ENCODE data around the gene PPARA. TPM values are rescaled to one million over a fixed set of nuclear protein-coding genes. Genes with fewer than 3 reads are reported as not detected.

The PPARA gene
- total and polyA plus RNA-seq, 9 of the 15 experiments (the other 6 are each of a cell fraction or from before 2014, with no cell fraction given), result 0.64 to 5.3 (median 3.5) TPM

GRCh38 chr22:46237453-46238124, 87.3 kb downstream of the PPARA start:
- H3K4me3 ChIP-seq, result no peak overlapping the region
- in situ Hi-C loops (cut with MboI), result no loop called here
- H3K9me3 ChIP-seq (replicated peaks; ENCODE audit: control insufficient read depth, insufficient read depth, low read depth, low read length), result no peaks in the 10 kb centered on the region
- no peaks in the 10 kb centered on the region for H3K79me2 ChIP-seq (ENCODE audit: control insufficient read depth, insufficient read depth, low read length)
- H3K9ac ChIP-seq (ENCODE audit: insufficient read depth in 1 of 2, low read depth in 2 of 2, low read length in 2 of 2), result no peak overlapping the region
- intact Hi-C loops (cut with micrococcal nuclease), result no loop called here
- H3K4me2 ChIP-seq (ENCODE audit: insufficient read depth, low read length), result no peak overlapping the region
- H3K9me1 ChIP-seq (ENCODE audit: control insufficient read depth, insufficient read depth, low read length), result no peaks in the 10 kb centered on the region
- ChIA-PET CTCF (ENCODE audit: low intra/inter-chr PET ratio) (no interaction called here), POLR2A (interaction anchor here (1.2 kb wide), 1 partner anchor 13 kb away, joined by 3 read pairs; the partner anchor contains the start of gene CDPF1)
- WGBS (ENCODE audit: insufficient coverage, low coverage, missing lambda C conversion rate), result 77% methylated on average over 12 of the region's 12 CpGs
- no peaks in the 10 kb centered on the region for H4K20me1 ChIP-seq (replicated peaks; ENCODE audit: control insufficient read depth, insufficient read depth, low read length)
- ATAC-seq (no peak), DNase-seq (ENCODE audit: extremely low read depth in 1 of 4, low spot score in 3 of 4) (no peak), FAIRE-seq (no peak)
- H3K36me3 ChIP-seq (ENCODE audit: control insufficient read depth, insufficient read depth, low read length), result no peaks in the 10 kb centered on the region
- no peak overlapping the region for H3K27ac ChIP-seq (ENCODE audit: extremely low read depth, low read depth, low read length)
- peaks cover 40 to 41% of the 10 kb centered on the region in 2 experiments; a peak in 4 of 5 replicates for H3K4me1 ChIP-seq (replicated peaks in 1 of 2; ENCODE audit: control insufficient read depth in 2 of 2, insufficient read depth in 2 of 2, low read length in 2 of 2)
- BruUV-seq (replicated peaks), result no TSS peak
- H3K27me3 ChIP-seq (ENCODE audit: control insufficient read depth in 2 of 2, insufficient read depth in 2 of 2, low read length in 2 of 2), result no peaks in the 10 kb centered on the region
- no peak overlapping the region for H2AFZ ChIP-seq (ENCODE audit: low read depth, low read length)
- TF ChIP-seq ESRRA (IDR thresholded peaks at IDR 0.05; ENCODE audit: borderline replicate concordance, low read depth), result no peak

- Histone ChIP-seq H3K9me3 (replicated peaks; ENCODE audit: control insufficient read depth, insufficient read depth, low read depth, low read length) (no peaks in the 10 kb centered on the region), H3K27ac (ENCODE audit: extremely low read depth, low read depth, low read length) (no peak overlapping the region), H3K4me1 (replicated peaks in 1 of 2; ENCODE audit: control insufficient read depth in 2 of 2, insufficient read depth in 2 of 2, low read length in 2 of 2) (peaks cover 36 to 41% of the 10 kb centered on the region in 2 experiments; a peak in 4 of 5 replicates), H2AFZ (ENCODE audit: low read depth, low read length) (no peak overlapping the region), H3K9ac (ENCODE audit: insufficient read depth in 1 of 2, low read depth in 2 of 2, low read length in 2 of 2) (no peak overlapping the region), H3K79me2 (ENCODE audit: control insufficient read depth, insufficient read depth, low read length) (no peaks in the 10 kb centered on the region), H3K4me3 (no peak overlapping the region), H3K4me2 (ENCODE audit: insufficient read depth, low read length) (no peak overlapping the region), H4K20me1 (replicated peaks; ENCODE audit: control insufficient read depth, insufficient read depth, low read length) (no peaks in the 10 kb centered on the region), H3K36me3 (ENCODE audit: control insufficient read depth, insufficient read depth, low read length) (no peaks in the 10 kb centered on the region), H3K27me3 (ENCODE audit: control insufficient read depth in 2 of 2, insufficient read depth in 2 of 2, low read length in 2 of 2) (no peaks in the 10 kb centered on the region), H3K9me1 (ENCODE audit: control insufficient read depth, insufficient read depth, low read length) (no peaks in the 10 kb centered on the region)
- POLR2A ChIA-PET, result no interaction called here
- no TSS peak for BruUV-seq (replicated peaks)
- intact Hi-C loops (cut with micrococcal nuclease), result no loop called here
- CTCF ChIA-PET (ENCODE audit: low intra/inter-chr PET ratio), result no interaction called here
- FAIRE-seq (no peak), ATAC-seq (no peak), DNase-seq (ENCODE audit: extremely low read depth in 1 of 4, low spot score in 3 of 4) (no peak)
- 90% methylated on average over 11 of the region's 16 CpGs for WGBS (ENCODE audit: insufficient coverage, low coverage, missing lambda C conversion rate)
- in situ Hi-C loops (cut with MboI), result no loop called here
- TF ChIP-seq ZNF512 (tag; IDR thresholded peaks at IDR 0.05) (no peak), ZNF232 (CRISPR knock-in tag; IDR thresholded peaks at IDR 0.05) (no peak), ZNF561 (CRISPR knock-in tag; conservative IDR thresholded peaks at IDR 0.05) (no peak), SIN3B (IDR thresholded peaks at IDR 0.05; ENCODE audit: low read depth) (no peak), ZC3H11A (IDR thresholded peaks at IDR 0.05; ENCODE audit: low read depth, low read length) (no peak), NFRKB (IDR thresholded peaks at IDR 0.05; ENCODE audit: low read depth) (no peak), ZNF431 (CRISPR knock-in tag; IDR thresholded peaks at IDR 0.05) (no peak), ZNF175 (CRISPR knock-in tag; IDR thresholded peaks at IDR 0.05; ENCODE audit: low read depth) (no peak), ZKSCAN1 (IDR thresholded peaks at IDR 0.05; ENCODE audit: low read depth, low read length) (no peak), ARNT (IDR thresholded peaks at IDR 0.05) (no peak), NCOR1 (IDR thresholded peaks at IDR 0.05) (no peak), RAD21 (CRISPR knock-in tag; conservative IDR thresholded peaks at IDR 0.05 in 1 of 2, IDR thresholded peaks at IDR 0.05 in 1 of 2) (no peak)
Measured at GRCh38 chr22:46238541-46238940, 88.2 kb downstream of the PPARA start.

Measured in K562 (cell line).